Naive thymus-derived CD4-positive, alpha-beta T cell (primary cell): ENCODE data around the gene SIN3A. TPM values are rescaled to one million over a fixed set of nuclear protein-coding genes. Genes with fewer than 3 reads are reported as not detected.

ENCODE experiments used
- ATAC-seq: fragments of 150-1000 bp; cut with Tn5 transposase; 2 replicates; pipeline ENCODE4 v1.10.0; 2021; ENCODE audit warnings: mild to moderate bottlenecking, moderate library complexity
- CTCF ChIA-PET: fragments of 350-600 bp; sonication (Branson Sonifier 250); formaldehyde crosslinking; loops from one replicate; lab custom pipeline; 2021; ENCODE audit warnings: antibody characterized with exemption; lab: Charles Lee
- POLR2A ChIA-PET: fragments of 350-600 bp; sonication (Branson Sonifier 250); formaldehyde crosslinking; loops from one replicate; lab custom pipeline; 2021; ENCODE audit warnings: antibody characterized with exemption, inconsistent platforms; lab: Charles Lee
- DNase-seq, 9 donors: peaks; one replicate each; pipeline versions ENCODE4 v3.0.0 to v3.0.0-alpha.2; 2020 to 2022; ENCODE audit warnings: mixed read lengths in 1 of 9
- H3K27ac ChIP-seq: one replicate; pipeline ENCODE4 v1.7.0; 2013; ENCODE audit warnings: mild to moderate bottlenecking, low read depth, low read length, moderate library complexity
- H3K27me3 ChIP-seq, 2 donors: one replicate each; pipeline ENCODE4 v1.7.0; 2013; ENCODE audit warnings: low read length in 2 of 2, mild to moderate bottlenecking in 2 of 2, moderate library complexity in 2 of 2; ENCODE audit not compliant: control insufficient read depth in 2 of 2, insufficient read depth in 2 of 2
- H3K36me3 ChIP-seq, 3 experiments: 1 replicate in 2 of 3; 2 replicates in 1 of 3; pipeline ENCODE4 v1.7.0; 2013; ENCODE audit warnings: low read length in 3 of 3, mild to moderate bottlenecking in 3 of 3, moderate library complexity in 1 of 3; ENCODE audit not compliant: insufficient read depth in 3 of 3, control insufficient read depth in 2 of 3
- H3K4me1 ChIP-seq, 2 donors: one replicate each; pipeline ENCODE4 v1.7.0; 2013; ENCODE audit warnings: low read length in 2 of 2, mild to moderate bottlenecking in 2 of 2, moderate library complexity in 1 of 2; ENCODE audit not compliant: control insufficient read depth in 2 of 2, insufficient read depth in 2 of 2
- H3K4me3 ChIP-seq: 2 replicates; pipeline ENCODE4 v1.7.0; 2013; ENCODE audit warnings: mild to moderate bottlenecking, low read length
- H3K9me3 ChIP-seq, 3 experiments: 1 replicate in 2 of 3; 2 replicates in 1 of 3; pipeline ENCODE4 v1.7.0; 2013; ENCODE audit warnings: low read length in 3 of 3; ENCODE audit not compliant: control insufficient read depth in 2 of 3
- H3K27ac Mint-ChIP-seq, 9 donors: one replicate each; pipeline ENCODE4 v1.8.0; 2020 to 2022; ENCODE audit warnings: mixed read lengths in 9 of 9, mild to moderate bottlenecking in 8 of 9, moderate library complexity in 5 of 9, inconsistent platforms in 2 of 9
- H3K27me3 Mint-ChIP-seq, 5 donors: one replicate each; pipeline ENCODE4 v1.8.0; 2021 to 2022; ENCODE audit warnings: mixed read lengths in 5 of 5, mild to moderate bottlenecking in 1 of 5
- H3K36me3 Mint-ChIP-seq, 5 donors: one replicate each; pipeline ENCODE4 v1.8.0; 2020 to 2022; ENCODE audit warnings: mixed read lengths in 5 of 5, mild to moderate bottlenecking in 3 of 5, inconsistent platforms in 1 of 5
- H3K4me1 Mint-ChIP-seq, 7 donors: one replicate each; pipeline ENCODE4 v1.8.0; 2020 to 2022; ENCODE audit warnings: mixed read lengths in 7 of 7, mild to moderate bottlenecking in 3 of 7, inconsistent platforms in 1 of 7
- H3K4me3 Mint-ChIP-seq, 10 donors: one replicate each; pipeline ENCODE4 v1.8.0; 2020 to 2022; ENCODE audit warnings: mild to moderate bottlenecking in 10 of 10, mixed read lengths in 10 of 10, moderate library complexity in 6 of 10, inconsistent platforms in 2 of 10
- H3K9me3 Mint-ChIP-seq, 11 donors: one replicate each; pipeline ENCODE4 v1.8.0; 2020 to 2022; ENCODE audit warnings: mixed read lengths in 11 of 11, mild to moderate bottlenecking in 4 of 11, inconsistent platforms in 1 of 11, moderate library complexity in 1 of 11
- intact Hi-C, 2 donors: fragments of 100-400 bp; cut with micrococcal nuclease; formaldehyde crosslinking; loops; one replicate each; pipeline ENCODE4 v1.15.1; 2023
- microRNA-seq: library from miRNA; unstranded; fragments of <30 nt; microRNA quantifications from one replicate; pipeline ENCODE4 v1.2.0, GENCODE V29; 2022; ENCODE audit warnings: borderline microRNAs expressed
- polyA plus RNA-seq, 2 donors: library from polyadenylated mRNA; unstranded; fragments of 300-500 nt; fragmentation: Illumina TruSeq; gene quantifications; one replicate each; pipeline ENCODE4 v1.2.3, GENCODE V29; 2021
- total RNA-seq, 6 experiments: library from RNA in 5 of 6; stranded (reverse) in 5 of 6; gene quantifications; 1 replicate in 5 of 6; 2 replicates in 1 of 6; pipeline ENCODE4 v1.2.3 and lab custom pipeline; 2021 to 2026

The SIN3A gene
- total and polyA plus RNA-seq, 7 experiments from 2014 or later = 18.0 to 139 (median 120) TPM

DNA sequence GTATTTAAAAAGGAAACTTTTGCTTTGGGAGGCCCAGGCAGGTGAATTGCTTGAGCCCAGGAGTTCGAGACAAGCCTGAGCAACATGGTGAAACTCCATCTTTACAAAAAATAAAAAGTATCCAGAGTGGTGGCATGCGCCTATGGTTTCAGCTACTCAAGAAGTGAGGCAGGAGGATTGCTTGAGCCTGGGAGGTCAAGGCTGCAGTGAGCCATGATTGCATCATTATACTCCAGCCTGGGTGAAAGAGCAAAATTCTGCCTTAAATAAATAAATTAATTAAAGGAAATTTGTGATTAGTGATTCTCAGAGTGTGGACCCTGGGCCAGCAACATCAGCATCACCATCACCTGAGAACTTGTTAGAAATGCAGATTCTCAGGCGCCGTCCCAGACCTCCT lies 125.6 kb downstream of the SIN3A start:
- Histone ChIP-seq H3K4me3 (no peak overlapping the region), H3K36me3 (no peaks in the 10 kb centered on the region), H3K27me3 (no peaks in the 10 kb centered on the region), H3K4me1 (no peaks in the 10 kb centered on the region), H3K9me3 (no peaks in the 10 kb centered on the region), H3K27ac (no peak overlapping the region)
- no peak overlapping the region for H3K27ac Mint-ChIP-seq
- no peaks in the 10 kb centered on the region for H3K4me1 Mint-ChIP-seq
- no peaks in the 10 kb centered on the region for H3K9me3 Mint-ChIP-seq
- DNase-seq = no peak
- H3K36me3 Mint-ChIP-seq = no peaks in the 10 kb centered on the region
- ChIA-PET CTCF (no interaction called here), POLR2A (no interaction called here)
- H3K27me3 Mint-ChIP-seq = peaks cover 0 to 9% (median 0%) of the 10 kb centered on the region in 5 donors
- H3K4me3 Mint-ChIP-seq = no peak overlapping the region
- intact Hi-C loops = no loop called here
- ATAC-seq = no peak

DNA sequence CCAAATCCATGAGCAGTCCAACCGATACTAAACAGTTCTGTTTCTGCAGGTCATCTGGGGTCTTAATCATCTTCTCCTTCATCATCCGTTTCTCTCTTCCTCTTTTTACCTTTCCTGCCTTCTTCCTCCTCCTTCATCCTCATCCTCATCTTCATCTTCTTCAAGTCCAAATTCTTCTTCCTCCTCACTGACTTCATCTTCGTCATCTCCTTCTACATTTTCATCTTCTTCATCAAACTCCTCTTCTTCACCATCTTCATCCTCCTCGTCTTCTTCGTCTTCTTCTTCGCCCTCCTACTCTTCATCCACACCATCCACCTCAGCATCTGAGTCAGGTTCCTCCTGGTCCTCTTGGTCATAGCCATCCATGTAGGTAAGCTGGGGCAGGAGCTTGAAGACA lies 129.8 kb downstream of the SIN3A start:
- Histone ChIP-seq H3K4me1 (no peaks in the 10 kb centered on the region), H3K9me3 (no peaks in the 10 kb centered on the region), H3K27me3 (no peaks in the 10 kb centered on the region), H3K27ac (no peak overlapping the region), H3K36me3 (no peaks in the 10 kb centered on the region), H3K4me3 (no peak overlapping the region)
- H3K4me1 Mint-ChIP-seq = no peaks in the 10 kb centered on the region
- H3K27me3 Mint-ChIP-seq = peaks cover 0 to 16% (median 0%) of the 10 kb centered on the region in 5 donors
- intact Hi-C loops = no loop called here
- no peak overlapping the region for H3K4me3 Mint-ChIP-seq
- CTCF ChIA-PET = interaction anchor here (0.6 kb wide), 1 partner anchor 350 kb away, joined by 3 read pairs; no protein-coding TSS in a partner anchor
- H3K9me3 Mint-ChIP-seq = no peaks in the 10 kb centered on the region
- H3K36me3 Mint-ChIP-seq = no peaks in the 10 kb centered on the region
- H3K27ac Mint-ChIP-seq = no peak overlapping the region
- ATAC-seq (no peak), DNase-seq (no peak)
- POLR2A ChIA-PET = no interaction called here

Small RNA genes within 50 kb of the gene (microRNA-seq; reads per million reads assigned to microRNA genes)
- gene MIR631 = not detected

Other genes starting within 250 kb of the SIN3A start
- 100 to 1,000 TPM in 1 of 5 experiments, 10 to 100 TPM in 4; 30.9 to 124 (median 50.5) TPM for gene C15orf39, start 249.8 kb downstream of the SIN3A start, total RNA-seq
- 1 to 10 TPM; 2.1 to 6.1 TPM for gene C15orf39, start 249.8 kb downstream of the SIN3A start, polyA plus RNA-seq
- gene GOLGA6C, start 193.4 kb downstream of the SIN3A start, total RNA-seq = not detected
- not detected for gene GOLGA6C, start 193.4 kb downstream of the SIN3A start, polyA plus RNA-seq
- under 1 TPM in 2 of 5 experiments, not detected in 3; 0.19 to 0.27 TPM for gene GOLGA6D, start 168.9 kb downstream of the SIN3A start, total RNA-seq
- not detected for gene GOLGA6D, start 168.9 kb downstream of the SIN3A start, polyA plus RNA-seq
- 10 to 100 TPM; 23.4 to 84.2 (median 26.3) TPM for gene COMMD4, start 115.6 kb downstream of the SIN3A start, total RNA-seq
- 10 to 100 TPM; 30.2 to 37.5 TPM for gene COMMD4, start 115.6 kb downstream of the SIN3A start, polyA plus RNA-seq
- gene NEIL1, start 104.7 kb downstream of the SIN3A start, total RNA-seq = 10 to 100 TPM in 4 of 5 experiments, 1 to 10 TPM in 1; 8.9 to 49.9 (median 18.5) TPM
- gene NEIL1, start 104.7 kb downstream of the SIN3A start, polyA plus RNA-seq = 1 to 10 TPM; 1.7 to 3.1 TPM
- gene MAN2C1, start 83.1 kb downstream of the SIN3A start, total RNA-seq = 100 to 1,000 TPM; 298 to 557 (median 451) TPM
- 10 to 100 TPM; 26.7 to 44.9 TPM for gene MAN2C1, start 83.1 kb downstream of the SIN3A start, polyA plus RNA-seq
- 10 to 100 TPM; 11.2 to 35.6 (median 15.7) TPM for gene PTPN9, start 127.6 kb upstream of the SIN3A start, total RNA-seq
- 10 to 100 TPM; 14.3 to 20.7 TPM for gene PTPN9, start 127.6 kb upstream of the SIN3A start, polyA plus RNA-seq
- 10 to 100 TPM; 16.5 to 33.2 (median 21.5) TPM for gene SNUPN, start 174.0 kb upstream of the SIN3A start, total RNA-seq
- 10 to 100 TPM; 41.1 to 51.5 TPM for gene SNUPN, start 174.0 kb upstream of the SIN3A start, polyA plus RNA-seq
- 100 to 1,000 TPM in 1 of 5 experiments, 10 to 100 TPM in 4; 32.3 to 100 (median 89.5) TPM for gene IMP3, start 188.5 kb upstream of the SIN3A start, total RNA-seq
- 100 to 1,000 TPM; 232 to 325 TPM for gene IMP3, start 188.5 kb upstream of the SIN3A start, polyA plus RNA-seq
- gene SNX33, start 196.2 kb upstream of the SIN3A start, total RNA-seq = 1 to 10 TPM in 4 of 5 experiments, under 1 TPM in 1; 0.94 to 3.4 (median 1.4) TPM
- under 1 TPM; 0.13 to 0.22 TPM for gene SNX33, start 196.2 kb upstream of the SIN3A start, polyA plus RNA-seq